ENCODE measurements around the gene KIAA0232. TPM values are rescaled to one million over a fixed set of nuclear protein-coding genes. Genes with fewer than 3 reads are reported as not detected.

Gene KIAA0232
- total and polyA plus RNA-seq, 2 of the 8 experiments (the other 6 are each of a cell fraction or from before 2014, with no cell fraction given): 5.6 to 23.3 TPM

DNA sequence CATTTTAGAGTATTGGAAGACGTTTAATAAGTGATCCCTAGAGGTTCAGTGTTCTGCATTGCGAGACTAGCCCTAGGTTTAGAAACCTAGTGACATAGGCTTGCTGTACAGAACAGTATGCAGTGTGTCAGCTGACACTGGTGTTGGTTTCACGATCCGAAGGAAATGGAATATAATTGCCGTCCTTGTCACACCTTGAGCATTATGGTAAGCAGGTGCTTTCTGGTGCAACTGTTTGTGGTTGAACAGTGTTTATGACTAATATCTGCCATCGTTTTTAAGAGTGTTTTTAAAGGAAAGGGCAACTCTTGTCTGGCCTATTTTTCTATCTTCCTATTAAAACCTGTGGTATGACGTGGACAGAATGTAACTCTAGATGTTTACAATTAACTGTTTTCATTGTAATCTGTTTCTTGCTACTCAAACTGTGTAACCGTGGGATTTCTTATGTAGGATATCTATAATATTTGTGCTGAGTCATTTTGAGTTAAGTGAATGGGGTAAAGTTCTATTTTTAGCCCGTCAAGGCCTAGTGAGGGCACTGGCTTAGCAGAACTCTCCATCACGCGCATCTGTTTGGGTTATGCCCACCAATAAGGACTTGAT lies 73.3 kb downstream of the KIAA0232 start:
- peak overlapping the region; percentile 53; the same call in 1 of the 2 replicates for H3K18ac ChIP-seq (ENCODE audit: extremely low read depth, low read length)
- H3K9me3 ChIP-seq (ENCODE audit: insufficient read depth in 2 of 2, low read depth in 1 of 2, low read length in 1 of 2): peaks cover 5 to 6% of the 10 kb centered on the region in 2 experiments; a peak in 2 of 4 replicates
- H4K20me1 ChIP-seq (replicated peaks in 1 of 2; ENCODE audit: control insufficient read depth in 1 of 2, insufficient read depth in 2 of 2, low read length in 2 of 2): peaks cover 0 to 3% of the 10 kb centered on the region in 2 experiments
- H3K14ac ChIP-seq (ENCODE audit: insufficient read length): no peak overlapping the region
- H3K27me3 ChIP-seq (replicated peaks in 1 of 4; ENCODE audit: control insufficient read depth in 3 of 4, extremely low read depth in 1 of 4, insufficient read depth in 3 of 4, low read length in 3 of 4): no peaks in the 10 kb centered on the region
- H3K23me2 ChIP-seq (ENCODE audit: low read depth, low read length): no peaks in the 10 kb centered on the region
- no peak for FAIRE-seq
- POLR2A ChIA-PET (ENCODE audit: partially characterized antibody): interaction anchor here (1.4 kb wide), 1 partner anchor 10 kb away, joined by 9 read pairs; no protein-coding TSS in a partner anchor
- no peak overlapping the region for H2BK120ac ChIP-seq (replicated peaks; ENCODE audit: low read depth, low read length)
- no peaks in the 10 kb centered on the region for H3K79me2 ChIP-seq (ENCODE audit: control insufficient read depth in 1 of 2, insufficient read depth in 2 of 2, low read length in 2 of 2)
- H3K4me1 ChIP-seq (replicated peaks in 1 of 4; ENCODE audit: control insufficient read depth in 3 of 4, insufficient read depth in 4 of 4, low read length in 3 of 4): peaks cover 0 to 3% (median 1%) of the 10 kb centered on the region in 4 experiments; a peak in 2 of 7 replicates
- H3K9ac ChIP-seq (replicated peaks in 1 of 4; ENCODE audit: extremely low read depth in 1 of 4, low read depth in 3 of 4, low read length in 3 of 4): no peak overlapping the region
- TF ChIP-seq EGR1 (IDR thresholded peaks at IDR 0.05; ENCODE audit: borderline replicate concordance, low read depth, low read length): no peak
- TF ChIP-seq, protein P1, sequence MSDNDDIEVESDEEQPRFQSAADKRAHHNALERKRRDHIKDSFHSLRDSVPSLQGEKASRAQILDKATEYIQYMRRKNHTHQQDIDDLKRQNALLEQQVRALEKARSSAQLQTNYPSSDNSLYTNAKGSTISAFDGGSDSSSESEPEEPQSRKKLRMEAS (IDR thresholded peaks at IDR 0.05): no peak
- no peak for TF ChIP-seq BRCA1 (IDR thresholded peaks at IDR 0.05; ENCODE audit: low read depth, low read length)
- TF ChIP-seq, protein P2, sequence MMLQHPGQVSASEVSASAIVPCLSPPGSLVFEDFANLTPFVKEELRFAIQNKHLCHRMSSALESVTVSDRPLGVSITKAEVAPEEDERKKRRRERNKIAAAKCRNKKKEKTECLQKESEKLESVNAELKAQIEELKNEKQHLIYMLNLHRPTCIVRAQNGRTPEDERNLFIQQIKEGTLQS (IDR thresholded peaks at IDR 0.05; ENCODE audit: insufficient read depth, low read depth, low read length): no peak
- TF ChIP-seq MAFK (IDR thresholded peaks at IDR 0.05; ENCODE audit: low read depth, low read length): no peak
- no peak for TF ChIP-seq EZH2 (IDR thresholded peaks at IDR 0.05; ENCODE audit: low read depth, low read length, severe bottlenecking)
- H3K23ac ChIP-seq (ENCODE audit: insufficient read length): no peak overlapping the region
- no peak overlapping the region for H4K8ac ChIP-seq (ENCODE audit: extremely low read depth, insufficient read depth, low read length)
- H2AK5ac ChIP-seq (ENCODE audit: low read depth, low read length): peak overlapping the region; percentile 93; the same call in 1 of the 2 replicates
- H2BK20ac ChIP-seq (ENCODE audit: low read length): no peak overlapping the region
- H3K4ac ChIP-seq (replicated peaks; ENCODE audit: insufficient read length, low read depth, low read length): no peak overlapping the region
- 0 out of 2 replicates have a peak, but pooled peaks cover 2% of the 10 kb centered on the region for H3K79me1 ChIP-seq (ENCODE audit: low read depth, low read length)
- H2BK5ac ChIP-seq (ENCODE audit: low read depth, low read length): no peak overlapping the region
- DNase-seq (ENCODE audit: low read depth in 1 of 2, low spot score in 2 of 2): no peak
- WGBS, 2 experiments (ENCODE audit: extremely low coverage in 1 of 2, insufficient coverage in 1 of 2, insufficient read length in 1 of 2, insufficient replicate concordance in 2 of 2, low coverage in 1 of 2, low lambda C conversion rate in 2 of 2, missing lambda C conversion rate in 1 of 2): 86% methylated on average over 11 of the region's 11 CpGs; no CpG with 5 or more reads in 1 of the 2 experiments
- peak overlapping the region; percentile 65; the same call in 1 of the 2 replicates for H2BK12ac ChIP-seq (ENCODE audit: low read depth, low read length)
- no peak overlapping the region for H3K56ac ChIP-seq (replicated peaks; ENCODE audit: insufficient read length, low read depth, low read length)
- no peak overlapping the region for H2AFZ ChIP-seq (ENCODE audit: low read length)
- no peak overlapping the region for H2BK15ac ChIP-seq (ENCODE audit: low read length)
- H3K27ac ChIP-seq (ENCODE audit: low read depth, low read length): no peak overlapping the region
- H3K4me3 ChIP-seq (ENCODE audit: extremely low read depth in 1 of 4, insufficient read depth in 2 of 4, low read depth in 3 of 4, low read length in 4 of 4): no peak overlapping the region
- no peak overlapping the region for H3K4me2 ChIP-seq (ENCODE audit: insufficient read depth in 1 of 2, low read depth in 2 of 2, low read length in 2 of 2)
- peaks cover 0 to 29% (median 14%) of the 10 kb centered on the region in 4 experiments; a peak in 6 of 8 replicates for H3K36me3 ChIP-seq (ENCODE audit: control insufficient read depth in 2 of 4, insufficient read depth in 4 of 4, low read length in 3 of 4)
- CTCF ChIA-PET (ENCODE audit: partially characterized antibody): interaction anchor here (2.2 kb wide), 1 partner anchor 18 kb away, joined by 13 read pairs; no protein-coding TSS in a partner anchor
- no peak overlapping the region for H4K5ac ChIP-seq (ENCODE audit: insufficient read length, low read depth, low read length)
- no peak overlapping the region for H4K91ac ChIP-seq (replicated peaks; ENCODE audit: insufficient read length, low read length)

All from H1 (cell line).